Measurements from ENCODE around the gene HNRNPM. TPM values are rescaled to one million over a fixed set of nuclear protein-coding genes. Genes with fewer than 3 reads are reported as not detected.
A peak's percentile ranks its signal among the peaks of the same experiment; 100 is the strongest.

HNRNPM gene
- total RNA-seq, 1 experiment from 2014 or later: 298 TPM

DNA sequence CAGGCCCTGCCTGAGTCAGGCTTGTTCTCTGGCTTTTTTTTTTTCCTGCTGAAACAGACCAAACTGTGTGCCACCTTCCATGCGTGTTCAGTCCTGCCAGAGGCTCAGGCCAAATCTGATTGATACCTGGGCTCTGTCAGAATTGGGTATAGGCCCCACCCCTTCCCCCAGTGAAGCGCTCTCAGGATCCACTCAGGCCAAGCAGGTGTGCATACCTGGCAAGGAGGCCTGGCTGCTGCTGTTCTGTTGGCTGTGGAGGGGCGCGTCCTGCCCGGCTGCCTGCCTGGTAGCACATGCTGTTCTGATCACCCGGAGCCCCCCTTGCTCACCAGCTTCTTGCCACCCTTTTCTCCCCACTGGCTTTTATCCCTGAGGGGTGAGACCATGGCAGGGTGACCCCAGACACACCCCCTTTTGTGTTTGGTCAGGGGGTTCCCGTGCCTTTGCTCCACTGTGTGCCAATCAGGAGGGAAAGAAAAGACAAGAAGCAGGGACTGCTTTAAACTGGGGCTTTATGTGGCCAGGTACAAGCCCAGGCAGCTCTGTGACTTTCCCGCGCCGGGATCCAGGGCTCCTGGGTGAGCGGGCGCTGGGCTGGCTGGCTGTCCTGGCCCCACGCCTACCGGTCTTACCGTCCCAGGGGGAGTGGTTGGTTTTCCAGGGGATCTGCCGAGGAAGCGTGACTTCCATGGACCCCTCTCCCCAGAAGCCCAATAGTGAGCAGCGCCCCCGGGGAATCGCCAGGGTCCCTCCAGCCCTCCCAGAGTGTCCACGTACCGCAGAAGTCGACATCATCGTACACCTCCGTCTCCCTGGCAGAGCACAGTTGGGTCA, 45.0 kb downstream of the HNRNPM start:
- Histone ChIP-seq H3K27me3 (ENCODE audit: insufficient read depth, low read length) (no peaks in the 10 kb centered on the region), H4K20me1 (ENCODE audit: insufficient read depth) (no peaks in the 10 kb centered on the region), H3K79me2 (ENCODE audit: insufficient read depth, low read length) (peaks cover 9% of the 10 kb centered on the region), H3K9ac (ENCODE audit: low read length) (no peak overlapping the region), H3K27ac (ENCODE audit: low read depth, low read length) (no peak overlapping the region), H3K9me3 (ENCODE audit: control insufficient read depth in 1 of 2, insufficient read depth in 1 of 2, low read depth in 1 of 2, low read length in 2 of 2) (no peaks in the 10 kb centered on the region), H2AFZ (ENCODE audit: low read depth, low read length, poor library complexity, severe bottlenecking) (no peak overlapping the region), H3K4me2 (ENCODE audit: low read length) (no peak overlapping the region), H3K36me3 (ENCODE audit: control insufficient read depth in 1 of 2, insufficient read depth in 2 of 2, low read length in 2 of 2) (peaks cover 24 to 29% of the 10 kb centered on the region in 2 experiments; a peak in 3 of 4 replicates), H3K4me3 (replicated peaks in 1 of 2; ENCODE audit: low read depth in 1 of 2, low read length in 2 of 2) (no peak overlapping the region), H3K9me2 (ENCODE audit: insufficient read depth) (no peaks in the 10 kb centered on the region), H3K4me1 (ENCODE audit: control insufficient read depth in 1 of 2, insufficient read depth in 2 of 2, low read length in 2 of 2) (no peaks in the 10 kb centered on the region)
- DNase-seq (ENCODE audit: low read depth, low spot score) (no peak), ATAC-seq (peak; percentile 31)
- no TSS peak for BruUV-seq (replicated peaks)
- intact Hi-C loops (cut with micrococcal nuclease): no loop called here
- ChIA-PET CTCF (no interaction called here), POLR2A (no interaction called here), RAD21 (ENCODE audit: low non-redundant PET in 1 of 2, low total read pairs in 2 of 2, uncharacterized antibody in 2 of 2, unreplicated experiment in 2 of 2) (no interaction called here)
- TF ChIP-seq CBX3 (IDR thresholded peaks at IDR 0.05; ENCODE audit: low read depth) (no peak), EZH2phosphoT487 (IDR thresholded peaks at IDR 0.05; ENCODE audit: borderline replicate concordance) (no peak), ZFX (IDR thresholded peaks at IDR 0.05) (no peak), SP1 (IDR thresholded peaks at IDR 0.05; ENCODE audit: low read depth) (no peak), SIN3A (IDR thresholded peaks at IDR 0.05; ENCODE audit: low read depth) (no peak), YY1 (IDR thresholded peaks at IDR 0.05; ENCODE audit: extremely low read depth, insufficient replicate concordance, low read depth, low read length) (no peak), FOSL1 (IDR thresholded peaks at IDR 0.05; ENCODE audit: low read depth) (no peak), EZH2 (IDR thresholded peaks at IDR 0.05) (no peak), ELF1 (IDR thresholded peaks at IDR 0.05; ENCODE audit: borderline replicate concordance, low read depth) (no peak), POLR2AphosphoS5 (IDR thresholded peaks at IDR 0.05; ENCODE audit: low read depth, low read length) (no peak), CEBPB (IDR thresholded peaks at IDR 0.05; ENCODE audit: low read depth) (no peak), ZNF274 (IDR thresholded peaks at IDR 0.05; ENCODE audit: low read depth, low read length) (no peak), RAD21 (IDR thresholded peaks at IDR 0.05; ENCODE audit: low read depth) (no peak), TCF7L2 (IDR thresholded peaks at IDR 0.05; ENCODE audit: borderline replicate concordance, extremely low read depth, insufficient read depth, insufficient read length) (no peak)
- TF ChIP-seq, protein P1, sequence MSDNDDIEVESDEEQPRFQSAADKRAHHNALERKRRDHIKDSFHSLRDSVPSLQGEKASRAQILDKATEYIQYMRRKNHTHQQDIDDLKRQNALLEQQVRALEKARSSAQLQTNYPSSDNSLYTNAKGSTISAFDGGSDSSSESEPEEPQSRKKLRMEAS (IDR thresholded peaks at IDR 0.05): no peak
- TF ChIP-seq, protein P2, sequence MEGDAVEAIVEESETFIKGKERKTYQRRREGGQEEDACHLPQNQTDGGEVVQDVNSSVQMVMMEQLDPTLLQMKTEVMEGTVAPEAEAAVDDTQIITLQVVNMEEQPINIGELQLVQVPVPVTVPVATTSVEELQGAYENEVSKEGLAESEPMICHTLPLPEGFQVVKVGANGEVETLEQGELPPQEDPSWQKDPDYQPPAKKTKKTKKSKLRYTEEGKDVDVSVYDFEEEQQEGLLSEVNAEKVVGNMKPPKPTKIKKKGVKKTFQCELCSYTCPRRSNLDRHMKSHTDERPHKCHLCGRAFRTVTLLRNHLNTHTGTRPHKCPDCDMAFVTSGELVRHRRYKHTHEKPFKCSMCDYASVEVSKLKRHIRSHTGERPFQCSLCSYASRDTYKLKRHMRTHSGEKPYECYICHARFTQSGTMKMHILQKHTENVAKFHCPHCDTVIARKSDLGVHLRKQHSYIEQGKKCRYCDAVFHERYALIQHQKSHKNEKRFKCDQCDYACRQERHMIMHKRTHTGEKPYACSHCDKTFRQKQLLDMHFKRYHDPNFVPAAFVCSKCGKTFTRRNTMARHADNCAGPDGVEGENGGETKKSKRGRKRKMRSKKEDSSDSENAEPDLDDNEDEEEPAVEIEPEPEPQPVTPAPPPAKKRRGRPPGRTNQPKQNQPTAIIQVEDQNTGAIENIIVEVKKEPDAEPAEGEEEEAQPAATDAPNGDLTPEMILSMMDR (IDR thresholded peaks at IDR 0.05 in 2 of 3, conservative IDR thresholded peaks at IDR 0.05 in 1 of 3; ENCODE audit: borderline replicate concordance in 1 of 3, insufficient read depth in 1 of 3, low read depth in 2 of 3, low read length in 2 of 3): no peak
- TF ChIP-seq, protein P3, sequence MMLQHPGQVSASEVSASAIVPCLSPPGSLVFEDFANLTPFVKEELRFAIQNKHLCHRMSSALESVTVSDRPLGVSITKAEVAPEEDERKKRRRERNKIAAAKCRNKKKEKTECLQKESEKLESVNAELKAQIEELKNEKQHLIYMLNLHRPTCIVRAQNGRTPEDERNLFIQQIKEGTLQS (IDR thresholded peaks at IDR 0.05): no peak
- TF ChIP-seq, protein P4, sequence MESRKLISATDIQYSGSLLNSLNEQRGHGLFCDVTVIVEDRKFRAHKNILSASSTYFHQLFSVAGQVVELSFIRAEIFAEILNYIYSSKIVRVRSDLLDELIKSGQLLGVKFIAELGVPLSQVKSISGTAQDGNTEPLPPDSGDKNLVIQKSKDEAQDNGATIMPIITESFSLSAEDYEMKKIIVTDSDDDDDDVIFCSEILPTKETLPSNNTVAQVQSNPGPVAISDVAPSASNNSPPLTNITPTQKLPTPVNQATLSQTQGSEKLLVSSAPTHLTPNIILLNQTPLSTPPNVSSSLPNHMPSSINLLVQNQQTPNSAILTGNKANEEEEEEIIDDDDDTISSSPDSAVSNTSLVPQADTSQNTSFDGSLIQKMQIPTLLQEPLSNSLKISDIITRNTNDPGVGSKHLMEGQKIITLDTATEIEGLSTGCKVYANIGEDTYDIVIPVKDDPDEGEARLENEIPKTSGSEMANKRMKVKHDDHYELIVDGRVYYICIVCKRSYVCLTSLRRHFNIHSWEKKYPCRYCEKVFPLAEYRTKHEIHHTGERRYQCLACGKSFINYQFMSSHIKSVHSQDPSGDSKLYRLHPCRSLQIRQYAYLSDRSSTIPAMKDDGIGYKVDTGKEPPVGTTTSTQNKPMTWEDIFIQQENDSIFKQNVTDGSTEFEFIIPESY (IDR thresholded peaks at IDR 0.05; ENCODE audit: extremely low read depth, insufficient replicate concordance, low read length): no peak
- TF ChIP-seq, protein P5, sequence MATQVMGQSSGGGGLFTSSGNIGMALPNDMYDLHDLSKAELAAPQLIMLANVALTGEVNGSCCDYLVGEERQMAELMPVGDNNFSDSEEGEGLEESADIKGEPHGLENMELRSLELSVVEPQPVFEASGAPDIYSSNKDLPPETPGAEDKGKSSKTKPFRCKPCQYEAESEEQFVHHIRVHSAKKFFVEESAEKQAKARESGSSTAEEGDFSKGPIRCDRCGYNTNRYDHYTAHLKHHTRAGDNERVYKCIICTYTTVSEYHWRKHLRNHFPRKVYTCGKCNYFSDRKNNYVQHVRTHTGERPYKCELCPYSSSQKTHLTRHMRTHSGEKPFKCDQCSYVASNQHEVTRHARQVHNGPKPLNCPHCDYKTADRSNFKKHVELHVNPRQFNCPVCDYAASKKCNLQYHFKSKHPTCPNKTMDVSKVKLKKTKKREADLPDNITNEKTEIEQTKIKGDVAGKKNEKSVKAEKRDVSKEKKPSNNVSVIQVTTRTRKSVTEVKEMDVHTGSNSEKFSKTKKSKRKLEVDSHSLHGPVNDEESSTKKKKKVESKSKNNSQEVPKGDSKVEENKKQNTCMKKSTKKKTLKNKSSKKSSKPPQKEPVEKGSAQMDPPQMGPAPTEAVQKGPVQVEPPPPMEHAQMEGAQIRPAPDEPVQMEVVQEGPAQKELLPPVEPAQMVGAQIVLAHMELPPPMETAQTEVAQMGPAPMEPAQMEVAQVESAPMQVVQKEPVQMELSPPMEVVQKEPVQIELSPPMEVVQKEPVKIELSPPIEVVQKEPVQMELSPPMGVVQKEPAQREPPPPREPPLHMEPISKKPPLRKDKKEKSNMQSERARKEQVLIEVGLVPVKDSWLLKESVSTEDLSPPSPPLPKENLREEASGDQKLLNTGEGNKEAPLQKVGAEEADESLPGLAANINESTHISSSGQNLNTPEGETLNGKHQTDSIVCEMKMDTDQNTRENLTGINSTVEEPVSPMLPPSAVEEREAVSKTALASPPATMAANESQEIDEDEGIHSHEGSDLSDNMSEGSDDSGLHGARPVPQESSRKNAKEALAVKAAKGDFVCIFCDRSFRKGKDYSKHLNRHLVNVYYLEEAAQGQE (IDR thresholded peaks at IDR 0.05; ENCODE audit: low read depth): no peak

Measured in HCT116 (cell line).